GM21423 (cell line): Measurements from ENCODE around the gene TMEM38A.

Experiments
- ATAC-seq: cut with Tn5 transposase; IDR thresholded peaks from one replicate; pipeline ENCODE4 v1.9.1; 2021; ENCODE audit warnings: mild to moderate bottlenecking, moderate library complexity; ENCODE audit not compliant: unreplicated experiment

TMEM38A gene, protein sequence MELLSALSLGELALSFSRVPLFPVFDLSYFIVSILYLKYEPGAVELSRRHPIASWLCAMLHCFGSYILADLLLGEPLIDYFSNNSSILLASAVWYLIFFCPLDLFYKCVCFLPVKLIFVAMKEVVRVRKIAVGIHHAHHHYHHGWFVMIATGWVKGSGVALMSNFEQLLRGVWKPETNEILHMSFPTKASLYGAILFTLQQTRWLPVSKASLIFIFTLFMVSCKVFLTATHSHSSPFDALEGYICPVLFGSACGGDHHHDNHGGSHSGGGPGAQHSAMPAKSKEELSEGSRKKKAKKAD

DNA sequence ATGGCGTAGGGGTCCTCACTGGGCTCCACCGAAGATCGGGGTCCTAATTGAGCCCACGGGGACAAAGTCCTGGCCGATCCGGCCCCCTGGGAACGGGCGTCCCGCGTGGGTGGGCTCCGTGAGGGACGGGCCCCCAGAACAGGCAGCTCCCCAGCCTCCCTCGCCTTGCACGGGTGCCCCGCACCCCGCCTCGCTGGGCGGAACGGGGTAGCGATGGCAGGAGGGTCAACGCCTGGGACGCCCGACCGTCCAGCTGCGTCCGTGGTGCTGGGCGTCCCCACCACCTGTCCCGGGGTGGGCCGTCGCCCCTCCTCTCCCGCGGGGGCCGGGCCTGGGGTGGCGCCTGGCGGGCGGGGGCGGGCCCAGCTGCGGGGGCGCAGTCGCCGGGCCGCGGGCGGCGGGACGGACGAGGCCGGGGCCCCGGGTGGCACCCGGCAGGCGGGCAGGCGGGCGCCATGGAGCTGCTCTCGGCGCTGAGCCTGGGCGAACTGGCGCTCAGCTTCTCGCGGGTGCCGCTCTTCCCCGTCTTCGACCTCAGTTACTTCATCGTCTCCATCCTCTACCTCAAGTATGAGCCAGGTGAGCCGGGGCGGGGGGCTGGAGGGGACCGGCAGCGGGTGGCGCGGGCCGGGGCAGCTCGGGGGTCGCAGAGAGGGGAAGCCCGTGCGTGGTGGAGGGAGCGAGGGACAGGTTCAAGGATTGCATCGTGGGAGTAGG, at the start of gene TMEM38A:
TMEM38A (plus strand) TSS at position 377 of the 717 bp plus-strand sequence; CDS start at position 456, 79 bp downstream.
- no peak for ATAC-seq

DNA sequence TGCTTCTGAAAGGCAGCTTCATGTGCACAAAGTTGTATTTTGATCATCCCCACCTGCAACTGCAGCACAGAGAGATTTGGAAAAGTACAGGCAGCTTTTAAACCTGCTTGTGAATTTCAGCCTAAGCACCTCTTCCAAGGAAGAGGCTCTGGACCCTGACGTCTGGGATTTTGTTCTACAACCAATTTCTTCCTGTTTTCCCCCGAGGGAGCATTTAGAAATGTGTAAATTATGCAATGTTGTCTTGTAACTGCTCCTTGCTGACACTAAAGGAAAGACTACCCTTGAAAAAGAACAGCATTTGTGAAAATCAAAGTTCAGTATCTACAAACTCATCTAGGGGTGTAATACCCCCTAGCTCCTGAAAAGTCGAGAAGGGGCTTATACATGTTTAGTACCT, 48.3 kb upstream of the TMEM38A start:
- no peak for ATAC-seq

DNA sequence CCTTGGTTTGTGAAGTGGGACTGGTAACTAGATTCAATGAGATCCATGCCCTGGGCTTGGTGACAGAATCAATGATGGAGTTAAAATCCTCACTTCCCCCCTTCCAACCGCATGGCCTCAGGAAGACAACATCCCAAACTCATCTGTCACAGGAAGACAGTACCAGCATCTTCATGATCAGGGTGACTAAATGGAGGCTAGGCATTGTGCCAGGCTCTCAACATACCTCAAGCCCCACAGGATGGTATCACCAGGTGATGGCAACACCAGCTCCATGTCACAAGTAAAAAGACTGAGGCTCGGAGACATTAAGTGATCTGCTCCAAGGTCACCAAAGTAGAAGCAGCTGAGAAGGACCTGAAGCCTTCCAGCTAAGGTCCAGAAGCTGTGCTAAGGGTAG, 47.1 kb upstream of the TMEM38A start:
- ATAC-seq, result no peak

DNA sequence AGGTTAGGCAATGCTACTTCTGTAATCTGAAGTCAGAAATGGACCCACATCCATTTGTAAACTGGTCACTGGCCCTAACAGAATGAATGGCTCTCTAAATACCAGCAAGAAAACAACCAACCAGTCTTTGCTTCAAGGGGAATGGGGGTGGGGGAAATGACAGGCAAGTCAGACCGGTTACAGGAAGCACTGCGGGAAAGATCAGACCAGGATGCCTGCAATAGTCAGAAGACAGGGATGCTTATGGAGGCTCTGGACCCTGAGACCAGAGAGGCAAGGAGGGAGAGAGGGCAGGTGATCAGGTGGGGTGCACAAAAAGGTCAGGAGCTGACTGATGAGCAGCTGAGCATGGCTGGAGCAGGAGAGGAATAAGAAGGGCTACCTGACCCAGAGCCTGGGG, 46.0 kb upstream of the TMEM38A start:
- no peak for ATAC-seq

DNA sequence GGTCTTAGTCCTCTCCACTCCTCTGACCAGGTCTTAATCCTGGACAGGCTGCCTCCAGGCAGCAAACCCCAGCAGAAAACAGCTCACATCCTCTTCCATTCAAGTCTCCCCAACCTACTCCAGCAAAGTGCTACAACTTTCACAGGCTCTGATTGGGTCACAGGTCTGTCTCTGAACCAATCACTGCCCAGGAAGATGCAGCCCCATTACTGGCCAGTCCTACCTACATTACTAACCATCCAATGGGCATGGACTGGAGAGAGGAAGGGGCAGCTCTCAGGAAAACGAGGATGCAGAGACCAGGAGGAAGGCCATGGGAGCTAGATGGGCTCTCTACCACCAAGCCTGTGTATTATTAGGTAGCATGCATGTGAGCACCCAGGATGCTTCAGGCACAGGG, 45.1 kb upstream of the TMEM38A start:
- no peak for ATAC-seq

DNA sequence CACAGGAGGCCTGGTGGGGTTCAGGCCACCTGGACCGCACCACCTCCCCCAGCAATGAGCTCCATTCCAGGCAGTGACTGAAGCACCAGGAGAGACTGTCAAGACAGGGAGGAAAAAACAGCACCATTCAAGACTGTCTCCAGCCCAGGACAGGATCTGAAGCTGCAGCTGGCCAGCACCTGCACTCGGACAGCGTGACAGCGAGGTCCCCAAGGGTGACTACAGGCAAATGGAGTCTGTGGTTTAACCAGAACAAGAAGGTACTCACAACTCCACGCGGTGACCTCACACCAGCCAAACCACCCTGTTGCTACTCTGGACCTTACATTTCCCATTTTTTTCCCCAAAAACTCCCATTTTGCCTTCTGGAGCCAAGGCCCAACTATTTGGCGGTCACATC, 42.7 kb upstream of the TMEM38A start:
- no peak for ATAC-seq

DNA sequence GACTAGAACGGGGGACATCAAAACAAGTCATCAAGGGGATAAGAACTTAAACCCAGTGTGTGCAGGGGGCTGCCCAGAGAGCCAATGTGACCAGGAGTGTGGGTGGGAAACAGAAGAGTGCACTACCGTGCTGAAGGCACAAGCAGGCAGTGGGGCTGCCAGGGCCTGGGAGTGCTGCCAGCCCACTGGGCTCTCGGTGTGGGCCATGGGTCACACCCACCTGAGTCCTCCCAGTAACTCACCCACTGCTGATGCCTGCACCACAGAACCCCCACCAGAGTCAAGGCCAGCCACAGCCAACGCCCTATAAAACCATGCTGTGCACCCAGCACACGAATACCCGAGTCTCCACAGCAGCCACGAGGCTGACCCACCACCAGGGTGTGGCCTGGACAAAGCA, 41.5 kb upstream of the TMEM38A start:
- no peak for ATAC-seq

DNA sequence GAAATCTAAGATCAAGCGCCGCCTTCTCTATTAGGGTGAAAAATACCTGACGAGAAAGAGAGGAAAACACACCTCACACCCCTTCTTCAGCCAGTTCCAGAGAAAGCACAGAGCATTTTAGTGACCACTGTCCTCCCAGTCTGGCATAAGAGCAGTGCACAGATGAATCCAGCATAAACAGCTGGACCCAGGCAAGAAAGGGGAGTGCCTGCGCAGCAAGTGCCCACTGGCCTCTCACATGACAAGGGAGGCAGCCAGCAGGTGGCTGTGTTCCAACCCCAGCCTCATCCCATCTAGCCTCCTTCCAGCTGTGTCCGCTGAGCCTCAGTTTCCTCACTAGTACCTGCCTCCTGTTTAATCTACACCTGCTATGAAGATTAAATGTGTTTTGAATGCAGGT, 40.9 kb upstream of the TMEM38A start:
- no peak for ATAC-seq

DNA sequence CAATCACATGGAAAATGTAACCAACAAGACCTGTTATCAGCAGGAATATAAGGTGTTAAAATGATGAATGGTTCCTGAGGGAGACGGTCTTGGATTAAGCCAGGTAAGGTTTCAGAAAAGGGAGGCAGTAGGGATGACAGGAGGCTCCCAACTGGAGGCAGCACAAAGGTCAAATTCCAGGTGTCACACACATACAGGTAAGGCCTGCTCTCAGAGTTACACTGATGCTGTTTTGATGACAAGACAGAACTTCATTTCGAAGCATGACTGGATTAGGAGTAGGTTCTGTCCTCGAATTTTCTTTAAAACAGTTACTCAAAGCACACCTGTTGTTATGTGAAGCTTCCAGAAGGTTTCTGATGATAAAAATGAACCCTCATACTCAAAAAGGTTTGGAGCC, 40.4 kb upstream of the TMEM38A start:
- ATAC-seq, result no peak

DNA sequence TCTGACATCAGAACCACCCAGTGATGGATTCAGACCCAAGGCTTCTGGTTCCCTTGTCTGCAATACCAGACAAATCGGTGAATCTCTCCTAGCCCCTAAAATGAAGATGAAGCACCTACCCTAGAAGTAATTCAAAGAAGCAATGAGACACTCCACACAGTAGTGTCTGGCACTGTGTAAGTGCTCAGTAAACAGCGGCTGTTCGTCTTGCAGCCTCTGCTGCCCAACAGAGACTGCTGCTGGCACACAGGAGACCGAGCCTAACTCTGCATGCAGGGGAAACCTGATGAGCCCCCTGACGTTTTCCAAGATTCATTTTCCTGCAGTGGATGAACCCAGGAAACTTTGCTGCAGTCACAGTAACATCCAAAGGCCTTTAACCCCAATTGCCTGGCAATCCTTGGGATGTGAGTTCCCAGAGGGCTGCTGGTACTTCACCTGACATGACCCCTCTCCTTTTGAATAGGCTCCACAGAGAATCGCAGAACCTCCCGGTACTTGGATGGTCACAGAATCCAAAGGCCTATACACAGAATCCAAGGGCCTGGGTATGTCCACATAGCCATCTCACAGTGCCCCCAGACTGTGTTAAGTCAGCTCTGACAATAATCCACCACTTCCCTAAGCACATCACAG, 39.7 kb upstream of the TMEM38A start:
- no peak for ATAC-seq

DNA sequence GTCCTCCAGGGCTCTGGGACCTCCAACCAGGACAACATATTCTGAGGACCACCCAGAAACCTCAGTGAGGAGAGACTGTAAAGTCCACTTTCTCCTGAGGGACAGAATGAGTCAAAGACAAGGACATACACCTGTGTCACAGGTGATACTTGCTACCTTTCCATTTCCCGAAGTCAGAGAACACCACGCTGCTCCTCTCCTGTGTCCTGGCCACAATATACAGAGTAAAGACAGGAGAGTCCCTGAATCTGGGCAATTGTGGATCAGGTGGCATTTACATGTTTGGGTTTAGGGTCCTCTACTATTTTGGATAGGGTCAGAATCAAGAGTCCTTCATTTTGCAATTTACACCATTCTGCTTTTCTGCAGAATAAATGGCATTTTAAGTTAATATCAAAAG, 37.9 kb upstream of the TMEM38A start:
- ATAC-seq, result no peak

DNA sequence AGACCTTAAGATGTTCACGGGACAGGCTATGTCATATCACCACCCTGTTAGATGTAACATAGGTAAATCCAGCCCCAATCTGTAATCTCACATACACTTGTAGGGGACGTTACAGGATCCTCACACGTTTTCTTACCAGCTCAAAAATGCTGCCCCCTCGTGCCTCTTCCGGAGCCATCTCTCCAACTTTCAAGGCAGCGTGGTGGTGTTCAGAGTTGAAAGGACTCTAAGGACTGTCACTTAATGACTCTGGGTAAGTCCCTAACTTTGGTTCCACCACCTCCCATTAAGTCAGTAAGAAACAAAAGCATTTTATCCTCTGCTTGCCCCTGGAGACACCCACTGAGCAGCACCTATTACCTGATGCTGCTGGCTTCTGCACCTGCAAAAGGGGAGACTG, 37.4 kb upstream of the TMEM38A start:
- ATAC-seq, result no peak

DNA sequence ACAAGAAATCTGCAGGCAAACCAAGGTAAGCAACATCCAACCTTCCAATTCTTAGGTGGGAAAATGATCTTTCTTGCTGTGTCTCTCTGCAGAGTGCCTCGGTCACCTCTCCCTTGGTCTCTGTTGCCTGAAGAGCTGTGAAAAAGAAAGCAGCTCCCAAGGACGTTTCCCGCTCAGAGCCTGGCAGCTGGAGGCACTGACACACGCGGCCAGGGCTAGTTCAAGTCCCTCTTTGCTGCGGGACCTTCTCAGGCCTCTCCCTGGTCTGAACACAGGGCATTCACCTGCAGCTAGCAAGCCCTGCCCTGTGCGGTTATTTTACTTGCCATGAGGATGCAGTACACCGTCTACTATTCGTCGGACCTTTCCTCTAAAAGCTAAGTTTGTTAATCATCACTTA, 36.7 kb upstream of the TMEM38A start:
- ATAC-seq, result no peak

DNA sequence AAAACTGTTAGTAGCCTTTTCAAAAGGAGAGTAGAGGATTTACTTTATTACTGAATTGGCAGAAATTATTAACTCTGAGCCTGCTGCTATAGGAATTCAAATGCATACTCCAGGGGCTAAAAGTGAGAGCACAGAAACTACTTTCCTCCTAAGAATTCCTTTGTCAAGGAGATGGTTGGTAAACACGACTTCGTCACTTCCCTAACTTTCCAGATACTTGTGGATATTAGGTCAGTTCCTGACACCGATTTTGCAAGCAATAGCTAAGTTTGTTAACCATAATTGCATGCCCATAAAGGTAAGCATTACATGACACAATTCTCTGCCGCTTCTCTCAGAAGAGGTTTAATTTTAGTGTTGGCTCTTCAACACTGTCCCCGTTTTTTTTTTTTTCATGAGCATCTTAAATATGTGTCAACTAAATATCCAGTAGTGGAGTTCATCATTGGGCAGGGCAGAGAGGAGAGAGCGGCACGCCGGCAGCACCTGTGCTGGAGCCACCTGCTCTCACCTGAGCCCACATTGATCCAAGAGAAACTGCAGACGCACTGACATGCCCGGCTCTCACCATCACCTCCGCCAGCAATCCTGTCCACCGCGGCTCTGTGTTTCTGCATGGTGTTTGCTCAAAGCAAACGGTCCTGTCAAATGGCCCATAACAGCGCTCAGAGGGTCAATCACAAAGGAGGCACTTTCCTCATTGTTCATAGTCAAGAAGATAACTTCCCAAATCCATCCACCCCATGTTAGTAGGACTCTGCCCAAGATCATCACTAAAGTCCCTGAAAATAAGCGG, 35.6 kb upstream of the TMEM38A start:
- no peak for ATAC-seq

DNA sequence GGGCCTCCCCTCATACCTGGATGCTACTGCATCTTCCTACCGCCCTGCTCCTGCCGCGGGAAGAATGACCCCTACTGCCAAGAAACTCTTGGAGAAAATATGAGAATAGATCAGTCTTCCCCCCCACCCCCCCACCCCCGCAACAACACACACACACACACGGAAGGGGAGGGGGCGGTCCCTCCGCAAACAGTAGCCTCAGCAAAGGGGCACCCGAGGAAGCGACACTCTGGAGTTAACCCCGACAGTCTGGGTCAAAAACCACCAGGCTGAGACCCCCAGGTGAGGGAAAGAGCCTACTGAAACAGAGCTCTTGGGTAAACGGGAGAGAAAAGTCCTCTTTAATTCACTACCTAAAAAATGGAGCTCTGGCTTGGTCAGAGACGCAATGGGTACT, 34.1 kb upstream of the TMEM38A start:
- ATAC-seq, result no peak

DNA sequence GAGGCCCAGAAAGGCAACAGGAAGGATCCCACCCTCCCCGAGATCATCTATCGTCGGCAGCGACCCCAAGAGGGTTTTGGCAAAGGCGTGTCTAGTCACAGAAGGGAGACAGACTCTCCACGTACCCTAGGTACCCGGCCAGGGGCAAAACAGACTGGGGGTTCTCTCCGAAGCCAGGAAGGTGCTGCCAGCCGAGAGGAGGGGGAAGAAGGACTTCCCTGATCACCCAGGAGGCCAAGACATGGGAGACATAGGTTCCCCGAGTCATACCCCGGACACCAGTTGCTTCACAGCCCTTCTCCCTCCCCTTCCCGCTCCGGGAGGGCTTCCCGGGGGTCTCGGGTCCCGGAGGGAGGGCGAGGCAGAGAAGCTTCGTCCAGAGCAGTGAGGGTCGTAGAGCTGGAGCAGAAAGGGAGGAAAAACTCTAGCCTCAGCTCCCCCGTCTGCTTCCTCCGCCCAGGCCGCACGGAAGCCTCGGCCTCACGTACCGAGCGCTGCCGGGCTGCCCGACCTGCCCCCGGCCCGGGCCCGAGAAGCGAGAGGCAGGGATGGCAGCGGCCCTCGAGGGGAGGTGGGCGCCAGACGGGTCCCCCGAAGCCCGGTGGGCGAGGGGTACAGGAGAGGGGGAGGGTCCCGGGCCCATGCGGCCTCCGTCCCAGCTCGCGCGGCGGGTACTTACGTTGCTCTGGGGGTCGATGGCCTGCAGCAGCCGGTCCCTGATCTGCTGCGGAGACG, 33.6 kb upstream of the TMEM38A start:
- ATAC-seq, result peak; percentile 5

DNA sequence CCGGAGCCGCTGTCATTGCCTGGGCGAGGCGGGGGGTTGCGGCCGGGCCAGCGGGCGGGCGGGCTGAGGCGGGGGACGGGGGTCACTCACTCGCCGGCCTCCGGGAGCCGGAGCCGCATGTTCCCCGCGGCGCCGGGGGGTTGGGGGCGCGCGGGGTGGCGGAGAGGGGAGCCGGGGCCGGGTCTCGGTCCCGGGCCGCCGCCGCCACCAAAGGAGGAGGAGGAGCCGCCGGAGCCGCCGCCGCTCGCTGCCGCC, 33.1 kb upstream of the TMEM38A start:
- ATAC-seq, result no peak

DNA sequence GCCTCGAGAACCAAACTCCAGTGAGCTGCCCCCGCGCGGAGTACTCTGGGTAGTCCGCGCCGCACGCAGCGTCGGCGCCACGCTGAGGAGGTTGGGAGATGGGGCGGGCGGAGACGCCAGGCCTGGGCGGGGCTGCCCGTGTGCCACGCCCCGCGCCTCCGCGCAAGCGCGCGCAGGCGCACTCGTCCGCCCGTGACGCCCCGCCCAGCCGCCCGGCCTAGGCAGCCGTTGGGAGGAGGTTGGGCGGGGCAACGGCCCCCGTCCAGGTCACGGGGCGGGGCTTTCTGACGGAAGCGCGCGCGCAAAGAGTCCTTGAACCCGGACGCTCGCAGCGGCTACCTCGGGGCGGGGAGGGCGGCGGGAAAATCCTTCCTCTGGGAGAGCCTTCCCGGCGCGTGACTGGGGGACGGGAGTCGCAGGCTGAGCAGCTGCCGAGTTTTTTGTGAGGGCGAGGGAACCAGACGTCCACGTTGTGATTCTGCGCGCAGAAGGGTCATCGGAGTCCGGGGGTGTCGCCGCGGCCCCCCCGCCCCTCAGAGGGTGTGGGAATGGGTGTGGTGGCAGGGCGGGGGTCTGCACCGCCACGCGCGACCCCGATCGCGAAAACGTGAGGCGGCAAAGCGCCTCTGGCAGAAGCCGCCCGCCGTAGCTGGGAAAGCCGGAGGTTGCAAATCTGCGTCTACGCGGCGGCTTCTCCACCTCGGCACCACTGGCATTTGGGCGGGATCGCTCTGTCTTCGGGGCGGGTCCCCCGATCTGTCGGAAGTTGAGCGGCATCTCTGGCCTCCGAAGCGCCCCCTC, 32.6 kb upstream of the TMEM38A start, which contains the start of gene MED26:
MED26 (minus strand) TSS at position 22 of the 801 bp plus-strand sequence. CDS start 261 bp downstream, outside the sequence.
- peak; percentile 86 for ATAC-seq

DNA sequence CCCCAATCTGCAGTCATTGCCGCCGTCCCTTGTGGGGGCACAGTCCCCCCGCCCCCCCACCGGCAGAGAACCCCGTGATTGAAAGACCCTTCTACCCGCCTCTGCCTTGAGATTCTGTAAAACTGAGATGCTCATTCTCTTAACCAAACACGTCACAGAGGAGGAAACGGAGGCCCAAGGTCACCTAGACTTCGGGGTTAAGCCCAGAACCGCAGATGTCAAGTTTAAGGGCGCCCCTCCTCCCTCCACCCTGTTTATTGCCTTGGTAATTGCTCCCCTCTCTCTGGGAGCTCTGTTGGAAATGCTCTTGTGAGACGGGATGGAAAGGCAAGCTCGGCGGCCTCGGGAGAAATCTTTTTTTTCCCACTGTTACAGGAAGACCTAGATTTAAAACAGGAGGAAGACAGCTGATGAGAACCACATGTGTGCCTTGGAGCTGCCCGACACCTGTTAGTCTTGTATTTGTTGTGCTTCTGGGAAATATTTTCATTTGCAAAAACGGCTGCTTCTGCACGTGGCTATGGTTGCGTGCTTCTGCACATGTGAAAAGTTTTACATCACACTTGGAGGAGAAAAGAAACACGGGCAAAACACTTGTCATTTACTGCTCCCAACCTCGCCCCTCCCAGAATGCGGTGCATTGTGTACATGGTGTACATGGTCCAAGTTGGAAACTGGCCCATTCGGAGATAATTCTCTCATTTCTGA, 31.8 kb upstream of the TMEM38A start:
- ATAC-seq, result no peak
